NT2/D1 (cell line): Measurements from ENCODE around the gene ADAMTS12.

Source experiments
- YY1 ChIP-seq: IDR thresholded peaks from 2 replicates; pipeline ENCODE4 v1.6.1; 2011; ENCODE audit not compliant: insufficient read length, insufficient read depth
- ZNF274 ChIP-seq: IDR thresholded peaks from 2 replicates; pipeline ENCODE4 v1.6.1; 2011; ENCODE audit warnings: mild to moderate bottlenecking, low read depth, low read length

- no peak for TF ChIP-seq ZNF274
- no peak for TF ChIP-seq YY1
Measured at GRCh38 chr5:33745101-33745770, 146.6 kb downstream of the ADAMTS12 start.
